Measurements from ENCODE around the gene NAGS.

The NAGS gene

GRCh38 chr17:43982171-43982570, 22.3 kb upstream of the NAGS start:
- TF ChIP-seq ZFP30 (CRISPR knock-in tag; IDR thresholded peaks at IDR 0.05): no peak
- no peak for TF ChIP-seq SNAI2 (CRISPR knock-in tag; IDR thresholded peaks at IDR 0.05)
- no peak for TF ChIP-seq ZNF70 (CRISPR knock-in tag; IDR thresholded peaks at IDR 0.05)
- TF ChIP-seq, protein P1, sequence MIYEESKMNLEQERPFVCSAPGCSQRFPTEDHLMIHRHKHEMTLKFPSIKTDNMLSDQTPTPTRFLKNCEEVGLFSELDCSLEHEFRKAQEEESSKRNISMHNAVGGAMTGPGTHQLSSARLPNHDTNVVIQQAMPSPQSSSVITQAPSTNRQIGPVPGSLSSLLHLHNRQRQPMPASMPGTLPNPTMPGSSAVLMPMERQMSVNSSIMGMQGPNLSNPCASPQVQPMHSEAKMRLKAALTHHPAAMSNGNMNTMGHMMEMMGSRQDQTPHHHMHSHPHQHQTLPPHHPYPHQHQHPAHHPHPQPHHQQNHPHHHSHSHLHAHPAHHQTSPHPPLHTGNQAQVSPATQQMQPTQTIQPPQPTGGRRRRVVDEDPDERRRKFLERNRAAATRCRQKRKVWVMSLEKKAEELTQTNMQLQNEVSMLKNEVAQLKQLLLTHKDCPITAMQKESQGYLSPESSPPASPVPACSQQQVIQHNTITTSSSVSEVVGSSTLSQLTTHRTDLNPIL (CRISPR knock-in tag; IDR thresholded peaks at IDR 0.05; ENCODE audit: low read depth): no peak
- TF ChIP-seq, protein P2, sequence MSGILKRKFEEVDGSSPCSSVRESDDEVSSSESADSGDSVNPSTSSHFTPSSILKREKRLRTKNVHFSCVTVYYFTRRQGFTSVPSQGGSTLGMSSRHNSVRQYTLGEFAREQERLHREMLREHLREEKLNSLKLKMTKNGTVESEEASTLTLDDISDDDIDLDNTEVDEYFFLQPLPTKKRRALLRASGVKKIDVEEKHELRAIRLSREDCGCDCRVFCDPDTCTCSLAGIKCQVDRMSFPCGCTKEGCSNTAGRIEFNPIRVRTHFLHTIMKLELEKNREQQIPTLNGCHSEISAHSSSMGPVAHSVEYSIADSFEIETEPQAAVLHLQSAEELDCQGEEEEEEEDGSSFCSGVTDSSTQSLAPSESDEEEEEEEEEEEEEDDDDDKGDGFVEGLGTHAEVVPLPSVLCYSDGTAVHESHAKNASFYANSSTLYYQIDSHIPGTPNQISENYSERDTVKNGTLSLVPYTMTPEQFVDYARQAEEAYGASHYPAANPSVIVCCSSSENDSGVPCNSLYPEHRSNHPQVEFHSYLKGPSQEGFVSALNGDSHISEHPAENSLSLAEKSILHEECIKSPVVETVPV (CRISPR knock-in tag; IDR thresholded peaks at IDR 0.05): no peak
- TF ChIP-seq RARB (CRISPR knock-in tag; IDR thresholded peaks at IDR 0.05): no peak
- no peak for TF ChIP-seq ZC3H10 (CRISPR knock-in tag; IDR thresholded peaks at IDR 0.05)
- no peak for TF ChIP-seq ESRRG (CRISPR knock-in tag; IDR thresholded peaks at IDR 0.05)
- TF ChIP-seq GLIS3 (CRISPR knock-in tag; IDR thresholded peaks at IDR 0.05): no peak
- no peak for TF ChIP-seq ZFP3 (CRISPR knock-in tag; IDR thresholded peaks at IDR 0.05)
- no peak for TF ChIP-seq ISL1 (CRISPR knock-in tag; IDR thresholded peaks at IDR 0.05)
- no peak for TF ChIP-seq OSR1 (CRISPR knock-in tag; IDR thresholded peaks at IDR 0.05)
- ATAC-seq: no peak

DNA sequence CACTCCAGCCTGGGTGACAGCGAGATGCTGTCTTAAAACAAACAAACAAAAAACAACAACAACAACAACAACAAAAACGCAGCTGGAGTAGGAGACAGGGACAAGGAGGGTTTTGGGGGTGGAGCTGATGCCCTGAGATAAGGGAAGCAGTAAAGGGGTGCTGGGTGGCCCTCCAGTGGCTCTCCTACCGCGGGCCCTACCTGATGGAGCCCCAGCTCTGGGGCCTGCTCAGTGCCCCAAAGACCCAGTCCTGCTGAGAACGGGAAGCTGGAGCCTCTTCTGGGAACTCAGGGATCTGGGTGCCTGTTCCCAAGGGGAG, 21.3 kb upstream of the NAGS start:
- no peak for TF ChIP-seq BACH2 (CRISPR knock-in tag; IDR thresholded peaks at IDR 0.05; ENCODE audit: borderline replicate concordance)
- no peak for TF ChIP-seq ZNF565 (CRISPR knock-in tag; conservative IDR thresholded peaks at IDR 0.05; ENCODE audit: low read depth)
- TF ChIP-seq RARB (CRISPR knock-in tag; IDR thresholded peaks at IDR 0.05): no peak
- TF ChIP-seq CSDC2 (CRISPR knock-in tag; IDR thresholded peaks at IDR 0.05): no peak
- TF ChIP-seq ISL1 (CRISPR knock-in tag; IDR thresholded peaks at IDR 0.05): no peak
- no peak for TF ChIP-seq ZNF70 (CRISPR knock-in tag; IDR thresholded peaks at IDR 0.05)
- no peak for ATAC-seq

DNA sequence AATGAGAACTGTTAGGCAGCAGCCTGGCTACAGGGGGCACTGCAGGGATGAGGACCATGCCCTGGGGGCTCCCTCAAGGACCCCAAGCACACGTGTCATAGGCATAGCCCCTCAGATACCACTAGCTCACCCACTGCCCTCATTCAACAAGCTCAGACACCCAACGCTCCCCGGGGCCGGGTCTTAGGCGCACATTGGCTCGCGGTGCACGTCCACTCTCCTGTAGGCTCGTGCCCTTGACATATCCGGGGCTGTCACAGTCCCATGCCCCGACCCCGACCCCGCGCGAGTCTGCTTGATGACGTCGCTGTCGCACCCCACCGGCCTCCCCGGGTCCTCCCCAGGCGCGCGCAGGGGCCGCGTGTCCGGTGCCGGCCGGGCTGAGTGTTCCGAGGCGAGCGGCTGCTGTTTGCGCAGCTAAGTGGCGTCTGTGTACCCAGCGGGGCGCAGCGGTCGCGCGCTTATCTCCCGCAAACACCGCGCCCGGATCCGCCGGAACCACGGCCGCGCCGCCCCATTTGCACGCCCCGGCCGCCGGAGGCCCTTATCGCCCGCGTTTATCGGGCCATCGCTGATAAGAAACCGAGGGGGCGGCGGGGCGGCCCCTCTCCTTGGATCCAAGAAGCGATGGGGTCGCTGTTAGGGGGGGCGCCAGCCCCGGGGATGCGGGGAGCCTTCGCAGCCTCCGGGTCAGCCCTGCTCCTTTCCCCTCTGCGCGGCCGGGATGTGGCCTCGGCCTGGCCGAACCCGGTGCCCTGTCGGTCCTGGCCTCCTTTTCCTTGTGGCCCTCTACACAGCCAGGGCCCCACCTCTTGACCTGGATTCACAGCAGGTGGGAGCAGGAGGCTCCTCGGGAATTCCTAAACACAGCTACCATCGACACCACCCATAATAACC, 20.7 kb upstream of the NAGS start:
- TF ChIP-seq, protein P2 (CRISPR knock-in tag; IDR thresholded peaks at IDR 0.05): no peak
- TF ChIP-seq BACH2 (CRISPR knock-in tag; IDR thresholded peaks at IDR 0.05; ENCODE audit: borderline replicate concordance) (no peak), ZNF565 (CRISPR knock-in tag; conservative IDR thresholded peaks at IDR 0.05; ENCODE audit: low read depth) (no peak), ZNF70 (CRISPR knock-in tag; IDR thresholded peaks at IDR 0.05) (no peak), TOX (CRISPR knock-in tag; IDR thresholded peaks at IDR 0.05; ENCODE audit: borderline replicate concordance) (no peak), TCF4 (CRISPR knock-in tag; IDR thresholded peaks at IDR 0.05; ENCODE audit: borderline replicate concordance) (no peak), PPARA (CRISPR knock-in tag; IDR thresholded peaks at IDR 0.05; ENCODE audit: borderline replicate concordance) (no peak), ZNF8 (CRISPR knock-in tag; IDR thresholded peaks at IDR 0.05) (no peak), OSR1 (CRISPR knock-in tag; IDR thresholded peaks at IDR 0.05) (no peak), RARB (CRISPR knock-in tag; IDR thresholded peaks at IDR 0.05) (no peak), SNAI2 (CRISPR knock-in tag; IDR thresholded peaks at IDR 0.05) (no peak), ESRRG (CRISPR knock-in tag; IDR thresholded peaks at IDR 0.05) (no peak), ZC3H10 (CRISPR knock-in tag; IDR thresholded peaks at IDR 0.05) (no peak), ARNTL (CRISPR knock-in tag; IDR thresholded peaks at IDR 0.05; ENCODE audit: borderline replicate concordance, low read depth) (no peak)
- TF ChIP-seq, protein P3, sequence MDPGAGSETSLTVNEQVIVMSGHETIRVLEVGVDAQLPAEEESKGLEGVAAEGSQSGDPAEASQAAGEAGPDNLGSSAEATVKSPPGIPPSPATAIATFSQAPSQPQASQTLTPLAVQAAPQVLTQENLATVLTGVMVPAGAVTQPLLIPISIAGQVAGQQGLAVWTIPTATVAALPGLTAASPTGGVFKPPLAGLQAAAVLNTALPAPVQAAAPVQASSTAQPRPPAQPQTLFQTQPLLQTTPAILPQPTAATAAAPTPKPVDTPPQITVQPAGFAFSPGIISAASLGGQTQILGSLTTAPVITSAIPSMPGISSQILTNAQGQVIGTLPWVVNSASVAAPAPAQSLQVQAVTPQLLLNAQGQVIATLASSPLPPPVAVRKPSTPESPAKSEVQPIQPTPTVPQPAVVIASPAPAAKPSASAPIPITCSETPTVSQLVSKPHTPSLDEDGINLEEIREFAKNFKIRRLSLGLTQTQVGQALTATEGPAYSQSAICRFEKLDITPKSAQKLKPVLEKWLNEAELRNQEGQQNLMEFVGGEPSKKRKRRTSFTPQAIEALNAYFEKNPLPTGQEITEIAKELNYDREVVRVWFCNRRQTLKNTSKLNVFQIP (CRISPR knock-in tag; IDR thresholded peaks at IDR 0.05; ENCODE audit: borderline replicate concordance, low read depth): no peak
- TF ChIP-seq, protein P4, sequence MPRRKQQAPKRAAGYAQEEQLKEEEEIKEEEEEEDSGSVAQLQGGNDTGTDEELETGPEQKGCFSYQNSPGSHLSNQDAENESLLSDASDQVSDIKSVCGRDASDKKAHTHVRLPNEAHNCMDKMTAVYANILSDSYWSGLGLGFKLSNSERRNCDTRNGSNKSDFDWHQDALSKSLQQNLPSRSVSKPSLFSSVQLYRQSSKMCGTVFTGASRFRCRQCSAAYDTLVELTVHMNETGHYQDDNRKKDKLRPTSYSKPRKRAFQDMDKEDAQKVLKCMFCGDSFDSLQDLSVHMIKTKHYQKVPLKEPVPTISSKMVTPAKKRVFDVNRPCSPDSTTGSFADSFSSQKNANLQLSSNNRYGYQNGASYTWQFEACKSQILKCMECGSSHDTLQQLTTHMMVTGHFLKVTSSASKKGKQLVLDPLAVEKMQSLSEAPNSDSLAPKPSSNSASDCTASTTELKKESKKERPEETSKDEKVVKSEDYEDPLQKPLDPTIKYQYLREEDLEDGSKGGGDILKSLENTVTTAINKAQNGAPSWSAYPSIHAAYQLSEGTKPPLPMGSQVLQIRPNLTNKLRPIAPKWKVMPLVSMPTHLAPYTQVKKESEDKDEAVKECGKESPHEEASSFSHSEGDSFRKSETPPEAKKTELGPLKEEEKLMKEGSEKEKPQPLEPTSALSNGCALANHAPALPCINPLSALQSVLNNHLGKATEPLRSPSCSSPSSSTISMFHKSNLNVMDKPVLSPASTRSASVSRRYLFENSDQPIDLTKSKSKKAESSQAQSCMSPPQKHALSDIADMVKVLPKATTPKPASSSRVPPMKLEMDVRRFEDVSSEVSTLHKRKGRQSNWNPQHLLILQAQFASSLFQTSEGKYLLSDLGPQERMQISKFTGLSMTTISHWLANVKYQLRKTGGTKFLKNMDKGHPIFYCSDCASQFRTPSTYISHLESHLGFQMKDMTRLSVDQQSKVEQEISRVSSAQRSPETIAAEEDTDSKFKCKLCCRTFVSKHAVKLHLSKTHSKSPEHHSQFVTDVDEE (CRISPR knock-in tag; IDR thresholded peaks at IDR 0.05): no peak
- TF ChIP-seq, protein P1 (CRISPR knock-in tag; IDR thresholded peaks at IDR 0.05; ENCODE audit: low read depth): no peak

More for the DNA sequence above, 20.7 kb upstream of the NAGS start:
- ATAC-seq: peak; percentile 69
